ENCODE measurements around the gene ENPP1. TPM values are rescaled to one million over a fixed set of nuclear protein-coding genes. Genes with fewer than 3 reads are reported as not detected.
"Not testable (repeated sequence)": the region's sequence is repeated elsewhere in the genome, so short reads cannot be mapped to it uniquely, and the experiment has no call there.

The ENPP1 gene
- polyA plus RNA-seq, 1 donor: 11.3 TPM

DNA sequence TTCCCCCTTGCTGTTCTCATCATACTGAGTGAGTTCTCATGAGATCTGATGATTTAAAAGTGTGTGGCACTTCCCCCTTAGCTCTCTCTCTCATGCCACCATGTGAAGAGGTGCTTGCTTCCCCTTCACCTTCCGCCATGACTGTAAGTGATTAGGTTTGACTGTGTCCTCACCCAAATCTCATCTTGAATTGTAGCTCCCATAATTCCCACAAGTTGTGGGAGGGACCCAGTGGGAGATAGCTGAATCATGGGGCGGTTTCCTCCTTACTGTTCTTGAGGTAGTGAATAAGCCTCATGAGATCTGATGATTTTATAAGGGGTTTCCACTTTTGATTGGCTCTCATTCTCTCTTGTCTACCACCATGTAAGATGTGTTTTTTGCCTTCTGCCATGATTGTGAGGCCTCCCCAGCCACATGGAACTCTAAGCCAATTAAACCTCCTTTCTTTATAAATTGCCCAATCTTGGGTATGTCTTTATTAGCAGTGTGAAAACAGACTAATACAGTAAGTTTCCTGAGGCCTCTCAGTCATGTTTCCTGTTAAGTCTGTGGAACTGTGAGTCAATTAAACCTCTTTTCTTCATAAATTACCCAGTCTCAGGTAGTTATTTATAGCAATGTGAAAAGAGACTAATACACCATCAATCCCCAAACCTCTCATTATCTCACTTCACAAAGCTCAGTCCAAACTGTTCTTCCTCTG, 108.4 kb downstream of the ENPP1 start:
- not testable (repeated sequence) for DNase-seq (ENCODE audit: low read depth)

DNA sequence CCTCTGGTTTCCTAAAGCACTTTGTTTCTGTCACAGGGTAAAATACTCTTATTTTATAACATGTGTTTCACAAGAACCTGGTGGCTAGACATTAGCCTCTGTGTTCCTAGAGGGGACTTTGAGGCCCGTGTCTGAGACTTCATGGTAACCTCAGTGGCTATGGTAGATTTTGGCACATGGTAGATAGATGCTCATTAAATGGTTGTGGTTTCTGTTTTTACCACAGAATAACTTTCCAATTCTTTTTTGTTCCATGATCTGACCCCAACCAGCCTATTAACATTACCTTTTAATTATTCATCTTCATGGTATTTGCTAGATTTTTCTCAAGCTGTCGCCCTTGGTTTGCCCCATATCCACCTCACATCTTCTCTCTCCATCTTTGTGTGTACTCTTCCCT, 109.0 kb downstream of the ENPP1 start:
- DNase-seq (ENCODE audit: low read depth): no peak

DNA sequence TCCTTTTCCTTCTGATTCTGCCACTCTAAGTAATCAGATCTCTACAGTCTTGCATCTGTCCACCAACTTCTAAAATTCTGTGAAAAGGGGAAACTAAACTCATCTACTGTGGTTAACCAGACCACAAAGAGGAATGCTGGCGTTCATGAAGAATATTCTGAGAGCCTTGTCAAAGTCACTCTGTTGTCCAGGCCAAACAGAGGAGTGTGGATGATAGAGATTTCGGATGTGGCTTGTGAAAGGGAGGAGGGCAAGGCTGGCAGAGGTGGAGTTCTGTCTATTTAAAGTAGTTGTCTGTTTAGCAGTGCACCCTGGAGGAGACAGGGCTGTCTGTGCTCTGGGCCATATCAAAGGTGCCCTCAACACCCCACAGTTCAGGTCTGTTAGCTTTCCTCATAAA, 109.5 kb downstream of the ENPP1 start:
- DNase-seq (ENCODE audit: low read depth): no peak

DNA sequence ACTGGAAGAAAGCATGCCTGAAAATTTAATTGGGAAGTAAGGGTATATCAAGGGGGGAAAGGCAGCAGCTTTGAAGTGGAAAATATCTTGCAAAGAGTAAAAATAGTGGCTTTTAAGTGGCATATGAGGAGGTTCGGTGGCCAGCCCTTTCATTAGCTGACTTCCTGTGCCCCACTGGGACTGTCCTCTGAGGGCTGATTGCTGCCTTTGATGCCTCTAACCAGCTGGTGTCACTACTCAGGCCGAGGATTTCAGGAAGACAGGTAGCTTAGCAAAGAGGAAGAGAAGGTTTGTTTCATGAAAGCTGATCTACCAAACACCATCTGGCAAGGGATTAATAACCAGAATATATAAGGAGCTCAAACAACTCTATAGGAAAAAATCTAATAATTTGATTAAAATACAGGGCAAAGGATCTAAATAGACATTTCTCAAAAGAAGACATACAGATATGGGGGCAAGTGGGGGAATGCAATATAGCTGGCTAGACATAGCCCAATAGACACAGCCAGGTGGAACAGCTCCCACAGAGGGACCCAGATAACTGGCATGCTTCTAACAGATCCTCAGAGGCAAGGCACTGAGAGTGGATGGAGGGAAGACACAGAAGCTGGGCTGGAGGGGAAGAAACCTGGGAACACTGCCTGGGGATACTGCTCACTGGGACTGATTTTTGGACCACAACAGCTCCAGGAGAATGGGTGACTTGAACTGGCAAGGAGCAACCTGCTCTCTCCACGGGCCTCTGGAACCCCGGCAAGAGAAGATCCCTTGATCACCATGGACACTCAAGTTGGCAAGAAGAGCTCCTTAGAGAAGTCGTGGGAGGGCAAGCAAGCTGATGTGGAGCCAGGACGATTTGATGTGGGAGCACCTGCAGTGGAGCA, 110.2 kb downstream of the ENPP1 start:
- no peak for DNase-seq (ENCODE audit: low read depth)

DNA sequence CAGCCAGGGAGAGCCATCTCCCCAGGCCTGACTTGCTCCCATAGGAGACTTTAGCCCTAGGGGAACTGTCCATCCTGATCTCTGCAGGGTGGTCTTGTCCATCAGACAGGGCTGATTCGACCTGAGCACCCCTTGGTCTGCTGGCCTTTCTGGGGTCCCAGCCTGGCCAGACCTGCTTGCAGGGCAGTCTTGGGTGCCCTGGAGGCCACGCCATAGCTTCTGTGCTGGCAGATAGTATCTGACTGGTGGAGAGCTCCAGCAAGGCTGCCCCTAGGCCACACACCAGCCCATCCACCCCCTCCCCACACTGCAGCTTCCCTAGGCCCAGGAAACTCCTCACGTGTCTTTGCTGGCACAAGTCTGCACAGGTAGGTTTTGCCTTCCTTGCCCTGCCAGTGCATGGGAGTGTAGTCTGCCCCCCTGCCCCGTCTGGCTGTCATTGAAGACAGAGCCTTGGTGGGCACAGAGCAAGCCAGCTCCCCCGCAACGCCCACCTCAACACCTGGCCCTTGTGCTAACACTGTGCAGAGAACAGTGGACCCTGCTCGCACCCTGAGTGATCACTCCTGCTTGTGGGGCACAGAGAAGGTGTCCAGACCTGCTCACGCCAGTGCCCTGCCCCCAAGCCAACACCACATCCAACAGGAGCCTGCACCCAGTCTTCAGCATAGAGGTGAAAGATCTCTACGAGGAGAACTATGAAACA, 111.0 kb downstream of the ENPP1 start:
- no peak for DNase-seq (ENCODE audit: low read depth)

DNA sequence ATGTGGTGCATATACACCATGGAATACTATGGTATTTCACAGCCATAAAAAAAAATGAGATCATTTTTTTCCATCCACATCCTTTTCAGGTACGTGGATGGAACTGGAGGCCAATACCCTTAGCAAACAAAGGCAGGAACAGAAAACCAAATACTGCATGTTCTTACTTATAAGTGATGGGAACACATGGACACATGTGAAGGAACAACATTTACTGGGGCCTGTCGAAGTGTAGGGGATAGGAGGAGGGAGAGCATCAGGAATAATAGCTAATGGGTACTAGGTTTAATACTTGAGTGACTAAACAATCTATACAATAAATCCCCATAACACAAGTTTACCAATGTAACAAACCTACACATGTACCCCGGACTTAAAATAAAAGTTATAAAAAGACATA, 112.8 kb downstream of the ENPP1 start:
- no peak for DNase-seq (ENCODE audit: low read depth)

DNA sequence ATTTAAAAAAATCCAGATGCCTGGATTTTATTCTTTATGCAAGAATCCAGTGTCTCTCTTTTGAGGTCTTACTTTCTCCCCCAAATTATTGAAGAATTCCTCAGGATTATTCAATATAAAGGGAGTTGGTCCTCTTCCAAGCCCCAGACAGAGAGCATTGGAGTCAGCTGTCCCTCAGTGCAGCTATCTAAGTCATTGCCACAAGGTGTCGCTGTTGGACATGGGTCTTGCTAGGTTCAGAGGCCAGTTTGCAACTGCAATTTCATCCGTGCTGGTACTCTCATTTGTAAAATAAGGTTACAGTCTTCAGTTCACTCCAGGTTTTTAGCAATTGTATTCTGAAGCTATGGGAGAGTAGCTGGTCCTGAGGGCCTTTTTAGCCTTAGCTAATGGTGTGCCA, 115.5 kb downstream of the ENPP1 start:
- no peak for DNase-seq (ENCODE audit: low read depth)

DNA sequence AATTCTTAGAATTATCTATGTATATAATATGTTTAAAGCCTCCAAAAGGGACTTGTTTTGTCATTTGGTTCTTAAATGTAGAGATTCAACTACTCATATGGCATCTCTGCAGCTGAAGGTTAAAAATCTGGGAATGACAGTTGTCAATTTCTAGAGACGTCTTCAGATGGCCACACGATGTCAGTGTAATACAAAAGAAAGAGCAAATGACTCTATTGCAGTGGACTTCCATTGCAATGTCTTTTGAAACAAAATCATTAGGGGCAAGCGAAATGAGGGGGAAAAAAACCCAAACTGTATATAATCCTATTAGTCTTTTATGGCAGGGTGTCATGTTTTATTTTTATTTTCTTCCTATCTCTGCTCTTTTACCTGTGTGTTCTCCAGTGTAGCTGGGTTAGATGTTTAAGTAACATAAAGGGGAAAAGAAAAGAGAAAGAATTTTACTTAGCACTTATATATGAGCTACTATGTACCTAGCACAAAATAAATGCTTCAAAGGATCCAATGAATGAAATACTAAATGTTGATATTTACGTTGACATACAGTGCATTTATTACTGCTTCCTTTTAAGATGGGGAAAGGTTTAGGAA, 117.2 kb downstream of the ENPP1 start:
- DNase-seq (ENCODE audit: low read depth): no peak

DNA sequence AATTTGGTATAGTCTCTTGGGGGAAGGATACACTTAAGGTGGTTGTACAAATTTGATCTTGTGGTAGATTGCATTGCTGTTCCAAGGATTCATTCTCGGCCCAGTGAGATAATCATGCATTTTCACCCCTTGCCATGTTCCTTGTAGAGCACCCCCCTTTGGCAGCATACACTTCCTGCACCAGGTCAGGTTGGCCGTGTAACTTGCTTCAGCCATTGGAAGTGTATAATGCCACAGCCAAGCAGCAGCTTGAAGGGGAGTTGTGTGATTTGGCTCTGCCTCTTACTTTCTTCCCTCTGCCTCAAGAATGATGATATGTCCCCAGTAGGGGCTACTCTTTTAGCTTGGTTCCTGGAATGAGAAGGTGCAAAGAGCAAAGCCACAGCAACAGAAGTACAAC, 121.4 kb downstream of the ENPP1 start:
- DNase-seq (ENCODE audit: low read depth): no peak

DNA sequence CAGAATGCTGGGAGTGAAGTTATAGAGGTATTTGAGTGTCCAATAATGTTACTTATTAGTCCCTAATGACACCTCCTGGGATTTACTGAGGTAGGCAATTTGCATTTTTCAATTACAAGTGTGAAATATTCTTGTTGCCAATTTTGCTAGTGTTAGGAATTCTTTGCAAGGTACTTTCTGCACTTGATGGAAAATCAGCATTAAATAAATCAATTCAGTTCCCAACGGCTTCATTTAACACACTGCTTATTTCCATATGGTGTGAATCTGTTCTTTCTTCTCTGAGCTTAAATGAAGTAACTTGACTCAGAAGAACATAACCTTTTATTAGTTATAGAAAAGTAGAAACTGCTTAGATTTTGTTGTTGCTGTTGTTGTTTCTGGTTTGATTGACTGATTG, 122.2 kb downstream of the ENPP1 start:
- no peak for DNase-seq (ENCODE audit: low read depth)

DNA sequence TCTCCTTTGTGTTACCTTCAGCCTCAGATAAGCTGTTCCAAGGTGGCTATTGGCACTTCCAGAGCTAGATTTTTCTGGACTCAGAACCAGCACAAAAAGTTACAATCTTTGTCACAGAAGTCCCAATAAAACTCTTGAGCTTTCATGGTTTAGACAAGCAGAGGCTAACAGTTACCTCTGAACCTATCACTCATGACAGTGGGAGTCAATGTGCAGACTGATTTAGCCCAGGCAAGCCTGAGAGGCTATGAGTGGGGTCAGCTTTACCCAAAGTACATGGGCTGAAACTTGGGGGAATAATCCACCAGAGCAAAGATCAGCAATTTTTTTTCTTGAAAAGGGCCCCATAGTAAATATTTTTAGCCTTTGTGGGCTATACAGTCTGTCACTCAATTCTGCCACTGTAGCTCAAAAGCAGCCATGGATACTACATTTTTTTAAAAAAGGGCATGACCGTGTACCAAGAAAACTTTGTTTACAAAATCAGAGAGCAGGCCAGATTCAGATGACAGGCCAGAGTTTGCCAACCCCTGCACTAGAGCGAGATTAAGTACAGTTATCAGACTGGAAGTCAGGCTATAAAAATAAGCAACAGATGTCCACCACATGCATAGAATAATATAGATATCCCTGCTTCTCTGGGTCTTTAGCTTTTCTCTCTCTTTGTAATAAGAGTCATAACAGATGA, 123.4 kb downstream of the ENPP1 start:
- DNase-seq (ENCODE audit: low read depth): no peak

DNA sequence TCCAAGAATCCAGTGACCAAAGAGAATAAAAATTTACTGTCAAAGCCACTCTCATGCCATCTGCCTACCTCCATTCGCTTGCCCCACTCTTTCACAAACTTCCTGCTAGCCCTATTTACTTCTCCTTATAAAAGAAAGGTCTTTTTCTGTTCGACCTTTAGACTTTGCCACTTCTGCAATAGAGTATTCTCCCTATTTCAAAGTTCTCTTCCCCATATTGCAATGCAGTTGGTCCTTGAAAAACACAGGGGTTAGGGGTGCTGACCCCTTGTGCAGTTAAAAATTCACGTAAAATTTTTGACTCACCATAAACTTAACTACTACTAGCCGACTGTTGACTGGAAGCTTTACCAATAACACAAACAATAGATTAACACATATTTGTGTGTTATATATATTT, 128.3 kb downstream of the ENPP1 start:
- DNase-seq (ENCODE audit: low read depth): no peak

DNA sequence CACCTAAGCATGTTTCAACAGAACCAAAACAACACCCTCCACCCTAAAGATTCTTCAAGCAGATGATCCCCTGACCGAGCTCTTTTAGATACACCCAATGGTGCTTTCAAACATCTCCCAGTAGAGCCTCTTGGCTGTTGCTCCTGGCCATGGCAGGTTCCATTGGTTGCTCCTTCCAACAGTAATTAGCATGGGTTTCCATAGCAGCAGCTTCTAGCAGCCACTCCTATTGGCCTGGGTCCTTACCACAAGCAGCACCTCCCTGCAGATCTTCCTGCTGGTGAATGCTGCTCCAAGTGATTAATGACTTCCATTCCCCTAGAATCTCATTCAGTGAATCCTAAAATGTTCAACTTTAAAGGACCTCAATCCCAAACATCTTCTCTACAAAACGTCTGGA, 129.4 kb downstream of the ENPP1 start:
- DNase-seq (ENCODE audit: low read depth): no peak

DNA sequence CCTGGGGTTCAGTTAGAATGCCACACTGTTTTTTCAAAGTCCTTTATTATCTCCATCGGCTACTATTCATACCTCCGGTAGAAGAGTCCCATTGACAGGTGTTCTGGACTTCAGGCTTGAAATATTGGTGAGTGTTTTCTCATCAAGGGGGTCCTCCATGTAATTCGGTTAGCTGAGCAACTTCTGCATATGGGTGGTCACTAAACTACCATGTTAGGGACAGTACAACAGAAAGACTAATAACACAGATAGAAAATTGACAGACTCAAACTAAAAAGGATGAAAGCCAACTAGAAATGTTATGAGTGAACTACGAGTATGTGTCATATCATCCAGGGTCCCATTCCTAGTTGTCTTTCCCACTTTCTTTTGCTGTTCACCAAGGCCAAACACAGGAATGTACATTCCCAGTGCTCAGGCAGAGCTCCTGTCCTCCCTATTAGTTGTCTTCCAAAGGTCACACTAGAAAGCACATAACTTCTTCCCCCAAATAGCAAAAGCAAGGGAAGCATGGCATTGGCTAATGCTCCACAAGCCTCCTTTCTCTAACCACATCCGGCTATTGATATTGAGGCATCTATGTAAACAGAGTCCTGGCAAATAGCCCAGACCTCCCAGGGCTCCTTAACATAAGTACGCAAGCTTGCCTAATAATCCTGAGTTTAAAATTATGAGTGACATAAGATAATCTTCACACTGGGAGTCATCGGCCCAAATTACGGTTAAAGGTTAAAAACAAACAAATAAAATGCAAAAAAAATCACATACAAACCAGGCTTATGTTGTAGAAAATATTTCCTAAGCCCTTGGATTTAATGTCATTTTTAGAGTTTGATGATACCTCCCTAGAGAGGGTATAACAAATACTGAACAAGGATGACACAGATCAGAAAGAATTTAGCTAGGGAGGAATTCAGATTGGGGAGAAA, 130.1 kb downstream of the ENPP1 start:
- DNase-seq (ENCODE audit: low read depth): no peak

Other genes with a start within 250 kb of the ENPP1 start
- 0.44 TPM for gene ARG1, start 234.8 kb upstream of the ENPP1 start, polyA plus RNA-seq (ENCODE audit: insufficient read length)
- gene MED23, start 179.8 kb upstream of the ENPP1 start, polyA plus RNA-seq (ENCODE audit: insufficient read length): 23.7 TPM
- 0.59 TPM for gene ENPP3, start 170.7 kb upstream of the ENPP1 start, polyA plus RNA-seq (ENCODE audit: insufficient read length)
- not detected for gene OR2A4, start 106.6 kb upstream of the ENPP1 start, polyA plus RNA-seq (ENCODE audit: insufficient read length)
- gene CTAGE9, start 97.0 kb upstream of the ENPP1 start, polyA plus RNA-seq (ENCODE audit: insufficient read length): 0.10 TPM
- 27.2 TPM for gene CCN2, start 143.4 kb downstream of the ENPP1 start, polyA plus RNA-seq (ENCODE audit: insufficient read length)